Adrenal gland (tissue), 5 donors: ENCODE measurements around the gene BPHL.

Experiments used
- POLR2A ChIP-seq, 2 donors: fragments of 450-650 bp; IDR thresholded peaks; one replicate each; pipeline ENCODE4 v1.6.1; 2017; ENCODE audit warnings: antibody characterized with exemption in 2 of 2, mild to moderate bottlenecking in 2 of 2, moderate library complexity in 1 of 2
- TF ChIP-seq, protein P1 (sequence below), 6 experiments: fragments of 450-650 bp in 4 of 6; fragments of 200-600 bp in 2 of 6; sonication (generic) in 1 of 6; IDR thresholded peaks; 1 replicate in 5 of 6; 2 replicates in 1 of 6; pipeline versions ENCODE4 v1.5.1 to v1.8.0; 2016 to 2021; ENCODE audit warnings: antibody characterized with exemption in 6 of 6, mild to moderate bottlenecking in 2 of 6, moderate library complexity in 1 of 6
- donor health status: DM: no; HTN: no; CAD: no.

- TF ChIP-seq POLR2A (IDR thresholded peaks at IDR 0.05): no peak
- TF ChIP-seq, protein P1, sequence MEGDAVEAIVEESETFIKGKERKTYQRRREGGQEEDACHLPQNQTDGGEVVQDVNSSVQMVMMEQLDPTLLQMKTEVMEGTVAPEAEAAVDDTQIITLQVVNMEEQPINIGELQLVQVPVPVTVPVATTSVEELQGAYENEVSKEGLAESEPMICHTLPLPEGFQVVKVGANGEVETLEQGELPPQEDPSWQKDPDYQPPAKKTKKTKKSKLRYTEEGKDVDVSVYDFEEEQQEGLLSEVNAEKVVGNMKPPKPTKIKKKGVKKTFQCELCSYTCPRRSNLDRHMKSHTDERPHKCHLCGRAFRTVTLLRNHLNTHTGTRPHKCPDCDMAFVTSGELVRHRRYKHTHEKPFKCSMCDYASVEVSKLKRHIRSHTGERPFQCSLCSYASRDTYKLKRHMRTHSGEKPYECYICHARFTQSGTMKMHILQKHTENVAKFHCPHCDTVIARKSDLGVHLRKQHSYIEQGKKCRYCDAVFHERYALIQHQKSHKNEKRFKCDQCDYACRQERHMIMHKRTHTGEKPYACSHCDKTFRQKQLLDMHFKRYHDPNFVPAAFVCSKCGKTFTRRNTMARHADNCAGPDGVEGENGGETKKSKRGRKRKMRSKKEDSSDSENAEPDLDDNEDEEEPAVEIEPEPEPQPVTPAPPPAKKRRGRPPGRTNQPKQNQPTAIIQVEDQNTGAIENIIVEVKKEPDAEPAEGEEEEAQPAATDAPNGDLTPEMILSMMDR (IDR thresholded peaks at IDR 0.05): no peak
Measured at GRCh38 chr6:3136292-3137011, 17.9 kb downstream of the BPHL start.
